HG03280 (cell line): ENCODE data around the gene ACOT12.
"Not testable (repeated sequence)": the region's sequence is repeated elsewhere in the genome, so short reads cannot be mapped to it uniquely, and the experiment has no call there.

ENCODE experiments used
- ATAC-seq: cut with Tn5 transposase; IDR thresholded peaks from one replicate; pipeline ENCODE4 v1.9.1; 2021; ENCODE audit warnings: mild to moderate bottlenecking, moderate library complexity; ENCODE audit not compliant: unreplicated experiment

The ACOT12 gene

DNA sequence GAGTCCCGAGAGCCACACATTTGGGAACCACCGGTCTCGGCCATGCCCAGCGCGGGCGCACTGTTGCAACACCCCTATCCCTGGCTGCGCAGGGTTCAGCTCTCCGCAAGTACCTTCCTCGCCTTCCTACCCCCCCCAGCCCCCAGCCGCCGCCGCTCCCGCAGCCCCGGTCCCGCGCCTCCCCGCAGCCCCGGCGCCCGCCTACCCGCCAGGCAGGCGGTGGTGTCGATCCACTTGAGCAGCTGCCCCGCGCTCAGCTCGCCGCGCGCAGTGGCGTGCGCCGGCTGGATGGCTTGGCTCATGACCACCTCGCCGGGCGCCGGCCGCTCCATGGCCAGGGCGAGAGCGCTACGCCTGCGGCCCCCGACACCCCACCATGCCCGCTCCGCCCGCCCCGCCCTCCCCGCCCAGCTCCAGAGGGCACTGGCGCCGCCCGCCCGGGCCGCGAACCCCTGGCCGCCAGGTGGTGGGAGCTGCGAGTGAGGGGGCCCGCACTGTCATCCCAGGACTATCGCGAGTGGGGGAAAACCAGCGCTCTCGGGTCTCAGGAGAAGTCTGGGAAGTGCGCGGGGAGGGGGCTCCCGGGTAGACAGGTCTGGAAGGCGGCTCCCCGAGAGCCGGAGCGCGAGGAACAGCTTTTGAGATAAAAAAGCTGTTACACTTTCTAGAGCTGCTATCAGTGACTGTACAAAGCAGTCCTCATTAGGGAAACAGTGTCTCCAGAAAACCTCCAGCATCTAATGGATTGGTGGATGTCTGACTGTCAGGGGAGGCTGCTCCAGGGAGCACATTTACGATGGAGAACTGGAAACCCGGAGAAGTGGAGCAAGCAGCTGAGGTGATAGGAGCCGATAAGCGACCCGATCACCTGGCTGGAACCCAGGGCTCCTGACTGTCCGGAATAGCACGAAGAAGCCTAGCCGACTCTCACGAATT lies at the start of gene ACOT12:
Gene ACOT12 (minus strand): TSS at position 352 of the 936 bp plus-strand sequence. CDS start 20 bp downstream, at position 332.
- no peak for ATAC-seq

DNA sequence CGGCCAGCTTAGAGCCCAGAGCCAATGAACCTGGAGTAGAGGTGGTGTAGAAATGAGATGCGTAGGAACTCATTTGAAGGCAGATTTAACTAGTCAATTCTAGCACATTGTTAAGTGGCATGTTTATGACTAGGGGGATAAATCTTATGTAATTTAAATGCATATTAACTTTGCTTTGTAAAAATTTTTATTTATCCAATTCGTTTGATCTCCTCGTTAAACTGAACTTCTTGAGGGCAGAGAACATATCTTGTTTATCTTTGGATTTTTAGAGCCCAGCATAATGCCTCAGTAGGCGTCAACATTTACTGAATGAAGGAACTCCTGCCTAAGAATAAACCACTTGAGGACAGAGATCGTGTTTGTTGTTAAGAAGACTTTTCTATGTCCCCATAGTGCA lies 41.1 kb upstream of the ACOT12 start:
- ATAC-seq = no peak

DNA sequence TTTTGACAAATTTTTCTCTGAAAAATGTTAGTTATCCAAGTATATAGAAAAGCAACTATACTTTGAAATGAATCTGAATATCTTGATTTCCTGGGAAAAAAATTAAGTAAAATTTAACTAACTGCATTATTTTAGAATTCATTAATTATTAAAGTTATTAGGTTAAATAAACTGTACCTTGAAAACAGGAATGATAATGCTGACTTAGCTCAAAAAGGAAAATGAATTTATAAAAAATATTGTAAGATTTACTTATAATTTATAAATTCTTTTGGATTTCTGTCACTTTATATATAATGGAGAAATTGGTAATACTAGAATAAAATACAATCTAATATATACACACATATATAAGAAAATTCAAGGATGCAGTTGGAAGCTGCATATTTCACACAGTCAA lies 36.1 kb upstream of the ACOT12 start:
- no peak for ATAC-seq

DNA sequence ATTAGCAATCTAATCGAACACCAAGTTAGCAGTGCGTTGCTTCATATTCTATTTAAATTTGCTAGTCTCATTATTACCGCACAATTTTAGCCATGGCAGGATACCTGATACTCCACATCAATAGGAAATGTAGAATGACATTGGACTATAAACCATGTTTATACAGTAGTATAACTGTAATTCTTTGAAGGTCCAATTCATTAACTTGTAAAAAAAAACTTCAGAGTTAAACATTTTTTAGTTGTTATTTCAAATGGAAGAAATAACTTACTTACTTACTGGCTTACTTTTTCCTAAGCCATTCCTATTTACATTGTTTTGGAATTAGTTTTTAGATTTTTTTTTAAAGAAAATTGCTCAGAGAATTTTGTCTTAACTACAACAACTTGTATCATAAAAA lies 35.4 kb upstream of the ACOT12 start:
- ATAC-seq = no peak

DNA sequence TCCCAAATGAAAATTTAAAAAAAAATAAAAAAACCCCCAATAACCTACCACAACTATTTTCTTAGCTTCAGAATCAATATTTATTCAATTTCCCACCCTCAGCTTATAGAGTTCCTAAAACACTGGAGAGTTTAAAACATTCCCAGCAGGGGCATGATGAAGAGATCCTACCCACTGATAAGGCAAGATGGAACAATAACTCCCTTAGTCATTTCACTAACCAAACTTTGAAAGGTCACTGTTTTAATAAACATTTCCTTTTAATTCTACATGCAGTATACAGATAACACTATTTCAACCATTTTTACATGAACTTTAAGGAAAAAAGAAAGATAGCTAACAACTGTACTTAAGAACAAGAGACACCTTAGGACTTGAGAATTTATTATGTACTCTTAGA lies 34.9 kb upstream of the ACOT12 start:
- no peak for ATAC-seq

GRCh38 chr5:81428446-81428845 lies 34.5 kb upstream of the ACOT12 start:
- no peak for ATAC-seq

- no peak for ATAC-seq
These were observed 33.6 kb upstream of the ACOT12 start for GRCh38 chr5:81427566-81427965.

- ATAC-seq = no peak
These were observed 32.6 kb upstream of the ACOT12 start for GRCh38 chr5:81426359-81427030.

- ATAC-seq = no peak
These were observed 31.6 kb upstream of the ACOT12 start for GRCh38 chr5:81425569-81425968.

- ATAC-seq = no peak
These were observed 30.8 kb upstream of the ACOT12 start for GRCh38 chr5:81424728-81425127.

- no peak for ATAC-seq
These were observed 28.7 kb upstream of the ACOT12 start for GRCh38 chr5:81422671-81423070.

DNA sequence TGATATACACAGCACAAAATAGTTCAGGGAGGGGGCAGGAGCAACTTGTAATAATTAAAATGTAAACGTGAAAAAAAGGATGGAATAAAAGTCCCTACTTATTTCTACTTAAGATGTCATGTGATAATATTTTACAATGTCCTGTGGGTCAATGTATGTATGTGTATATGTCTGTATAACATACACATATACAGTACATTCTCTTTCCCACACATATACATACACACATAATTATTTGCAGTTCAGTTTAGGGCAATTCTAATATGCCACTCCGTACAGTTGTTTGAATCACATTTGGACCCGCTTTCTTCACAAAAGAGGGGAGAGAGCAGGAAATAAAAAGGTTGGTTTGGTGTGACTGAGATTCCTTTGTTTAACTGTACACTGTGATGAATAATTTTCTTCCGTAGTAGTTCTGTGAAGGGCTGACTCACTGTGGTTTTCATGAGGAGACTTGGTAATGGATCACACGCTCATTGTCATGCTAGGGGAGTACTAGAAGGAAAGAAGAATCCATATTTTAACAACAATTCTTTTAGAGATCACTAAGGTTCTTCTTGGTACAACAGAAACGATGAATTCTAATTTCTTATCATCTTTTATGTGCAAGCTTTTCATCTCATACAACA lies 26.2 kb upstream of the ACOT12 start:
- ATAC-seq = no peak

GRCh38 chr5:81418606-81419005 lies 24.7 kb upstream of the ACOT12 start:
- no peak for ATAC-seq

- no peak for ATAC-seq
These were observed 23.1 kb upstream of the ACOT12 start for GRCh38 chr5:81417052-81417451.

- no peak for ATAC-seq
These were observed 16.0 kb upstream of the ACOT12 start for GRCh38 chr5:81409896-81410295.

- no peak for ATAC-seq
These were observed 15.4 kb upstream of the ACOT12 start for GRCh38 chr5:81409361-81409760.

DNA sequence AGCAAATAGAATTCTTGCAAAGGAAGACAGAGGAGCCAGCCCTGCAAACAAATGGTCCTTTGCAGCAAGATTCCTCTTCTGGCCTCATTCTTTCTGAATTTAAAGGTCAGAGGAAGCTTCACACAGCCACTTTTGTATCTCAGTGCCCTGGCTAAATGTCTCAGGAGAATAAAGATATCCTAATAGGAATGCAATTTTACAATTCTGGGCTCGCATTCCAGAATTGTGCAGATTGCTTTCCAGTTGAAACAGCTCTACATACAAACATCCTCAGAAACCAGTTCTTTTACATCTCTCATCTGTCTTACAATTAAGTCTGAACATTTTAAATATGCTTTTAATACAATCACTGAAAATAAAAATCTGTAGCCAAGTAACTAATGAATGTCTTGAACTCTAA lies 14.6 kb upstream of the ACOT12 start:
- no peak for ATAC-seq

DNA sequence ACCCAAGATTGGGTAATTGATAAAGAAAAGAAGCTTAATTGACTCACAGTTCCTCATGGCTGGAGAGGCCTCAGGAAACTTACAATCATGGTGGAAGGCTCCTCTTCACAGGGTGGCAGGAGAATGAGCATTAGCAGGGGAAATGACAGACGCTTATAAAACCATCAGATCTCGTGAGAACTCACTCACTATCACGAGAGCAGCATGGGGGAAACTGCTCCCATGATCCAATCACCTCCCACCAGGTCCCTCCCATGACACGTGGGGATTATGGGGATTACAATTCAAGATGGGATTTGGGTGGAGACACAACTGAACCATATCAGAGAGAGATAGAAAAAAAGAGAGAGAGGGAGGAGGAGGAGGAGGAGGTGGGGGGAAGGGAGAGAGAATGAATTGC lies 13.9 kb upstream of the ACOT12 start:
- not testable (repeated sequence) for ATAC-seq

- no peak for ATAC-seq
These were observed 11.4 kb upstream of the ACOT12 start for GRCh38 chr5:81405126-81405891.

GRCh38 chr5:81402192-81402930 lies 8.4 kb upstream of the ACOT12 start:
- ATAC-seq = no peak
